Stimulated activated naive CD4-positive, alpha-beta T cell (primary cell): ENCODE data around the gene AHNAK2.

ENCODE experiments used
- DNase-seq, 6 experiments: peaks; one replicate each; lab custom pipeline; 2025; lab: John Stamatoyannopoulos, UW

AHNAK2 gene

GRCh38 chr14:104939666-104940410 lies 38.3 kb downstream of the AHNAK2 start:
- DNase-seq = no peak

- DNase-seq = no peak
These were observed 39.2 kb downstream of the AHNAK2 start for GRCh38 chr14:104938960-104939359.

- DNase-seq = no peak
These were observed 39.7 kb downstream of the AHNAK2 start for GRCh38 chr14:104938436-104938835.

GRCh38 chr14:104937694-104938365 lies 40.3 kb downstream of the AHNAK2 start:
- no peak for DNase-seq

GRCh38 chr14:104937161-104937560 lies 41.0 kb downstream of the AHNAK2 start:
- no peak for DNase-seq

- no peak for DNase-seq
These were observed 41.6 kb downstream of the AHNAK2 start for GRCh38 chr14:104936361-104937155.

- no peak for DNase-seq
These were observed 42.2 kb downstream of the AHNAK2 start for GRCh38 chr14:104935955-104936354.

- no peak for DNase-seq
These were observed 43.0 kb downstream of the AHNAK2 start for GRCh38 chr14:104935026-104935650.

- peak in 2 of 6 experiments; percentile 5 to 8 for DNase-seq
These were observed 44.1 kb downstream of the AHNAK2 start for GRCh38 chr14:104933746-104934733.

GRCh38 chr14:104932676-104933631 lies 45.2 kb downstream of the AHNAK2 start:
- DNase-seq = peak; percentile 60 to 85 (median 78)

- DNase-seq = no peak
These were observed 46.2 kb downstream of the AHNAK2 start for GRCh38 chr14:104931771-104932675.

- no peak for DNase-seq
These were observed 46.8 kb downstream of the AHNAK2 start for GRCh38 chr14:104931304-104931770.

GRCh38 chr14:104930526-104931303 lies 47.5 kb downstream of the AHNAK2 start:
- no peak for DNase-seq

GRCh38 chr14:104929268-104930230 lies 48.6 kb downstream of the AHNAK2 start:
- no peak for DNase-seq

- no peak for DNase-seq
These were observed 49.6 kb downstream of the AHNAK2 start for GRCh38 chr14:104928391-104929133.

GRCh38 chr14:104927901-104928300 lies 50.3 kb downstream of the AHNAK2 start:
- no peak for DNase-seq
